Spleen (tissue), 7 donors: ENCODE data around the gene RPA4.

Experiments used
- POLR2A ChIP-seq, 3 donors: fragments of 450-650 bp; IDR thresholded peaks; one replicate each; pipeline ENCODE4 v1.5.1; 2017; ENCODE audit warnings: antibody characterized with exemption in 3 of 3, mild to moderate bottlenecking in 1 of 3
- POLR2AphosphoS5 ChIP-seq, 3 donors: sonication (generic); formaldehyde crosslinking; IDR thresholded peaks; one replicate each; pipeline ENCODE4 v1.5.1; 2017; ENCODE audit warnings: antibody characterized with exemption in 3 of 3
- TF ChIP-seq, protein P1 (sequence below), 11 experiments: fragments of 200-600 bp in 7 of 11; fragments of 450-650 bp in 4 of 11; sonication (generic) in 4 of 11; IDR thresholded peaks in 8 of 11; conservative IDR thresholded peaks in 3 of 11; 1 replicate in 7 of 11; 2 replicates in 4 of 11; pipeline versions ENCODE4 v1.4.0 to v1.8.0; 2016 to 2021; ENCODE audit warnings: antibody characterized with exemption in 11 of 11, inconsistent platforms in 4 of 11, mild to moderate bottlenecking in 1 of 11
- donor health status: DM: no; HTN: no; CAD: no; lungs with moderate emphysema.
- donor health status: DM: no; HTN: no; CAD: no.
- donor health status: DM: no; HTN: no; CAD: no.

DNA sequence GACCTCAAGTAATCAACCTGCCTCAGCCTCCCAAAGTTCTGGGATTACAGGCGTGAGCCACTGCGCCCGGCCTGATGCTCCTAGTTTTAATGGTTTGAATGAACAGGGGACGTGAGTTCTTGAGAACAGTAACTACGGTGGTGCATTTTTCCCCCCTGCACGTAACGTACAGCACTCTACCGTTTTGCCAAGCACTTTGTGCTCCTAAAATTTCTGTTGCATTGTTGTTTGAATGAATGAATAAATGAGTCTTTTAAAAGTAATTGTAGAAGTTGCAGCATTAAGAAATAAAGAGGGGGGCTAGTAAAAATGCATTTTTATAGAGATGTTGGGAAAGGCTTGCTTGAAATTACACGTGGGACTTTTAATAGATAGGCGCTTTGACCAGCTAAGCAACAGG lies at the start of gene RPA4:
- TF ChIP-seq, protein P1, sequence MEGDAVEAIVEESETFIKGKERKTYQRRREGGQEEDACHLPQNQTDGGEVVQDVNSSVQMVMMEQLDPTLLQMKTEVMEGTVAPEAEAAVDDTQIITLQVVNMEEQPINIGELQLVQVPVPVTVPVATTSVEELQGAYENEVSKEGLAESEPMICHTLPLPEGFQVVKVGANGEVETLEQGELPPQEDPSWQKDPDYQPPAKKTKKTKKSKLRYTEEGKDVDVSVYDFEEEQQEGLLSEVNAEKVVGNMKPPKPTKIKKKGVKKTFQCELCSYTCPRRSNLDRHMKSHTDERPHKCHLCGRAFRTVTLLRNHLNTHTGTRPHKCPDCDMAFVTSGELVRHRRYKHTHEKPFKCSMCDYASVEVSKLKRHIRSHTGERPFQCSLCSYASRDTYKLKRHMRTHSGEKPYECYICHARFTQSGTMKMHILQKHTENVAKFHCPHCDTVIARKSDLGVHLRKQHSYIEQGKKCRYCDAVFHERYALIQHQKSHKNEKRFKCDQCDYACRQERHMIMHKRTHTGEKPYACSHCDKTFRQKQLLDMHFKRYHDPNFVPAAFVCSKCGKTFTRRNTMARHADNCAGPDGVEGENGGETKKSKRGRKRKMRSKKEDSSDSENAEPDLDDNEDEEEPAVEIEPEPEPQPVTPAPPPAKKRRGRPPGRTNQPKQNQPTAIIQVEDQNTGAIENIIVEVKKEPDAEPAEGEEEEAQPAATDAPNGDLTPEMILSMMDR (IDR thresholded peaks at IDR 0.05 in 8 of 11, conservative IDR thresholded peaks at IDR 0.05 in 3 of 11): no peak
- TF ChIP-seq POLR2A (IDR thresholded peaks at IDR 0.05) (no peak), POLR2AphosphoS5 (IDR thresholded peaks at IDR 0.05) (no peak)
